NAMALWA (cell line): ENCODE measurements around the gene KRT31.
"Not testable (repeated sequence)": the region's sequence is repeated elsewhere in the genome, so short reads cannot be mapped to it uniquely, and the experiment has no call there.

Experiments
- DNase-seq: peaks from one replicate; pipeline ENCODE4 v3.0.0-alpha.2; 2015; ENCODE audit warnings: low spot score

The KRT31 gene

DNA sequence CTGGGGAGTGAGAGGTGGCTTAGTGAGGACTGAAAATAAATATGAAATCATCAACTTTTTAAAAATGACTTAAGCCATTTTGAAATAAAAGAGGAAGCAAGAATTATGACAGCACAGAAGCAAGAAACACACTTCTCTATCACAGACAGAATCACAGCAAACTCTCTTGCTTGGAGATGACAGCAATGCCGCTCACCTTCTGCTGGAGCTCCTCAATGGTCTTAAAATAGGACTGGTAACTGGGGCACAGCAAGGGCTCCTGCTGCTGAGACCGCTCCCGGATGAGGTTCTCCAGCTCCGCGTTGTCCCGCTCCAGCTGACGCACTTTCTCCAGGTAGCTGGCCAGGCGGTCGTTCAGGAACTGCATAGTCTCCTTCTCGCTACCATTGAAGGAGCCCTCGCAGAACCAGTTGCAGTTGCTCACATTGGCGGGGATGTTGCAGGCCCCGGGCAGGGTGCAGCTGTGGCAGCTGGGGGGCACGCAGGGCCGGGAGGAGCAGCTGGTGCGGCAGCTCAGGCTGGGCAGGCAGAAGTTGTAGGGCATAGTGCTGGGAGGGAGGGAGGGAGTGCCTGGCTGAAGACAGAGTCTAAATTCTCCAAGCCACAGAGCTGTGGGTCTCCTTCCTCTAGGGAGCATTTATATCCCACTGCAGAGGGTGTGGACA lies at the start of gene KRT31:
Gene KRT31 (minus strand): TSS at position 613 of the 665 bp plus-strand sequence. CDS start 69 bp downstream, at position 544.
- no peak for DNase-seq

DNA sequence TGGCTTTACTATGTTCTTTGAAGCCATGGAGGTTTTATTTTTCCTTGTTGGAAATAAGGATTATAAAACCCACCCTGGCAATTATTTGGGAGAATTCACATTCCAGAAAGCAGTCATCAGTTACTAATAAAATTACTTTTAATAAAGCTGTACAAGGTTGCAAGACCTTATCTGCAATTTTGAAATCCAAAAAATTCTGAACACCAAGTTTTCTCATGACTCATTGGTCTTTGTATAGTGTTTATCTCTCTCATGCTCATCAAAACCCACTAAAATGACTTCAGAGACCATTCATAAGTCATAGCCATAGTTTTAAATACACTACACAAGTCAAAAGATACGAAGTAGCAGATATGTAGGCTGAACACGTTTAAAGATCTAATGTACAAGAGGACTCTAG lies 49.4 kb upstream of the KRT31 start:
- no peak for DNase-seq

- DNase-seq, result no peak
Observed at GRCh38 chr17:41444640-41445039, 47.2 kb upstream of the KRT31 start.

DNA sequence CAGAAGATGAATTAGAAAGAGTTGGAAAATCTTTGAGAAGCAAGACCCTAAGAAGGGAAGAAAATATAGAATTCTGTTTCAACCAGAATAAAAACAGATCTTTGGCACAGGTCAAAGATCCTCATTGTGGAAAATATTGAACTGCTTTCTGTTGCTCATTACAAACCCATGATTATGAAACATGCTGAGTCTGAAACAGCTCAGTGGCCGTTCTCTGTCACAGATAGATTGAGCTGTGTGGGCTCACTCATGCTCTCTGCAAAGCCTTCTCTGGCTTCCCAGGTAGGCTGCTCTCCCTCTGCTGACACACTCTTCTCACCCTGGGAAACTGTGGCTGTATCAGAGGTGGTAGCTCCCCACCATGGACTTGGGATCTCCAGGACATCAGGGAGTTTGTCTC lies 46.8 kb upstream of the KRT31 start:
- DNase-seq, result no peak

DNA sequence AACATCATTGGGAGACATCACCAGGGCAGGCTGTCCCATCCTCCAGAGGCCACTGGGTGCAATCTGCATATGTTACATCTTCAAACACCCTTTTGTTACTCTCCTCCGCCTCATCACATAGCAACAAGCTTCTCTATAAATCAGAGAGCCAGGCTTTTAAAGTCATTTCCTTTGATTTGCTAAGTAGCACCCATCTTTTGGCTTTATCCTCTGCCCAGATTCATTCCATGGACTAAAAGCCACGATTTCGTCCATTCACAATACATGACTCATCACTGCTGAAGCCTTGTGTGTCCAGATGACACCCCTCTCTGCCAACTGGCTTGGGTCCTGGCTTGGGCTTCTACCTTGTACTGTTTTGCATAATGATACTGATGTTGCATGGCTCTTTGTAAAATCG lies 45.3 kb upstream of the KRT31 start:
- no peak for DNase-seq

DNA sequence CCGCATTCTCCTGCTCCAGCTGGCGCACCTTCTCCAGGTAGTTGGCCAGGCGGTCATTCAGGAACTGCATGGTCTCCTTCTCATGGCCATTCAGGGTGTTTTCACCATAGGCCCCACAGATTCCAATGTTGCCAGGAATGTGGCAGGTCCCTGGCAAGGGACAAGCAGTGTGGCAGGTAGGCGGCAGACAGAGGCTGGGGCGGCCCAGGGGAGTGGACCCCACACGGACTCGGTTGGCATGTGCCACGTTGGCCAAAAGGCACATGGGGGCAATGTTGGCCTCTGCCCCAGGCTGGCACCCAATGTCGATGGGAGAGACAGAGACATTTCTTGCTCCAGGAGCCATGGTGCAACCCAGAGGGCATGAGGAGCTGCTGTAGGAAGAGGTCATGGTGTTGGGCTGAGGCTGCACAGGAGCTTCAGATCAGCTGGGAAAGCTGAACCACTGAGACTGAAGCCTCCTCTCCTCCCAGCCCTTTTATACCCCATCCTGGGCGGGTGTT lies 43.2 kb upstream of the KRT31 start, which contains the start of gene KRT38:
Gene KRT38 (minus strand): TSS at position 453 of the 503 bp plus-strand sequence. CDS start 62 bp downstream, at position 391.
- no peak for DNase-seq

- DNase-seq, result no peak
Observed at GRCh38 chr17:41439375-41439774, 42.0 kb upstream of the KRT31 start.

DNA sequence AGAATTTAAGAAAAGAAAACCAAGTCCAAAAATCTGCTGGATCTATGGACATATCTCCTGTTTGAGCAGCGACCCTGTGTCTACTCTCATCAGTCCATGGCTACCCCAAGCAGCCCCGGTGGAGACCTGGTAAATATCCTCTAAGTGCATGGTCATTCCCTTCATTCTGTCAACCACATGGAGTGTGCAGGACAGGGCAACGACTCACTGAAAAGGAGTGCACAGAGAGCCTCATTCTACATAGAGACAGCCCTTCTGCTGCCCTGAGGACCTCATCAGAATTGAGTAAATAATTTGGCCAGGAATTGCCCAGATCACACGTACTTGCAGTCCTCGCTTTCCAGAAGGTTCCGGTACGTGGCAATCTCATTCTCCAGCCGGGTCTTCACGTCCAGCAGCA lies 40.4 kb upstream of the KRT31 start:
- no peak for DNase-seq

GRCh38 chr17:41437254-41437653 lies 39.8 kb upstream of the KRT31 start:
- DNase-seq, result no peak

DNA sequence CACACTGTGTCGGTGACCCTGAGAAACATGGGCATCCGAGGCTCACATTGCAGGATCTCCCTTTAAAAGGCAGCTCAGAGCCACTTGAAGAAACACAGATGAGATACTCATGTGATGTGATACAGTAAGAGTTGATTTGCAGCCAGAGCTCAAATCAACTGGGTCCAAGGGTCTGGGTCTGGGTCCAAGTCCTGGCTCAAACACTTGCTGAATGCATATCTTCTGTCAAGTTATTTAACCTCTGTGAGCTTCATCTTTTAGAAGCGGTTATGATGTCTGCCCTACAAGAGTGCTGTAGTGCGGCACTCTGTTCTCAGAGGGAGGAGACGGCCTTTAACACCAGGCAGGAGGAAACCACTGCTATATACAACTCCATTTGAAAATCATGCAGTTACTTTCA lies 37.0 kb upstream of the KRT31 start:
- no peak for DNase-seq

DNA sequence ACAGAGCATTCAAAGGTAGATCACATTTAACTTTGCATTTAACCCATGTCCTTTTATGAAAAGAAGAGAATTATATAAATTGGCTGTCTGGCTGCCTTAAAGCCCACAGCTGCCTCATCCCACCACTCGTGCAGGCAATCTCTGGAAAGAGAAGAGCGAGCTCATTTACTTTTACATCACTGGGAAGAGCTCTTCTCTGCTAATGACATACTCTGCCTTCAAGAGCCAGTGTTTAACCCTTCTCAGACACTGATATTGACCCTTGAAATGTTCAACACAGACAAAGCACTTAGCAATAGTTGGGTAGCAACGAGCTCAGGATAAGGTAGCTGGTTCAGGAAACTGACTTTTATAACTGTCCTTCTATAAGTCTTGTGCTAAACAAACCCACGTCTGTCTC lies 36.6 kb upstream of the KRT31 start:
- DNase-seq, result no peak

DNA sequence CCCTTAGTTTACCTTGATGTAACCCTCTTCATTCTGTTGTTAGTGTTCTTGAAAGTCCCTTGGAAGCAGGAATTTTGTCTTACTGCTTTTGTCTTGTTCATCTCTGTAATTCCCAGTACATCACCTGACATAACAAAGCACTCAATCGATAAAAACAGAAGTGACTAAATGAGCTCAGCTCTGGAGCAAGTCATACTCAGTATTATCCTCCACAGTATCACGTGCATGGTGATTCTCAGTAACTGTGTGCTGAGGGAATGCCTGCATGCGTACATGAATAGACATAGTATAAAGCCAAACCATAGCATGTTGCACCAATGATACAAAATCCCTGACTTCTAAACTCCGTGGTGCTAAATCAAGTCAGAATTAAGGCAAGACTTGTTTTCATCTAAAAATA lies 36.2 kb upstream of the KRT31 start:
- DNase-seq, result no peak

GRCh38 chr17:41430376-41430775 lies 33.0 kb upstream of the KRT31 start:
- not testable (repeated sequence) for DNase-seq

DNA sequence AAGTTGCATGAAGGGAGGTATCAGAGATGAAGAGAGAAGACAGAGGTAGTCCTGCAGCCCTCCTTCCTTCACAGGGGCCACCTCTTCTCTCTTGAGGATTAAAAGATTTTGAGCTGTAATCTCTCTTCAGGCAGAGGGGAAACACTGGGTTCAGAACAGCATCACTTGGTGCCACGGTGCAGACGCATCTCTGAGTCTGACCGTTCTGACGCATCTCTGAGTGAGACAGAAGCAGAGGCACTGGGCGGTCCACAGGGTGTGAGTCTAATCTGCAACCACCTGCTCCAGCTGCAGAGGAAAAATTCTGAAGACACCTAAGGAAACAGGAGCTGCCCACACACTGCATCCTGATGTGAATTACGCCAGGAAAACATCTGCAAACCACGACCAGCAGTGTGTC lies 32.3 kb upstream of the KRT31 start:
- no peak for DNase-seq

- no peak for DNase-seq
Observed at GRCh38 chr17:41428591-41429291, 31.3 kb upstream of the KRT31 start.

GRCh38 chr17:41424111-41424635 lies 26.8 kb upstream of the KRT31 start, which contains the start of gene KRT37:
TSS of gene KRT37 (minus strand) at chr17:41424585. CDS start at chr17:41424523, 62 bp downstream.
- no peak for DNase-seq

- not testable (repeated sequence) for DNase-seq
Observed at GRCh38 chr17:41422586-41422985, 25.2 kb upstream of the KRT31 start.

DNA sequence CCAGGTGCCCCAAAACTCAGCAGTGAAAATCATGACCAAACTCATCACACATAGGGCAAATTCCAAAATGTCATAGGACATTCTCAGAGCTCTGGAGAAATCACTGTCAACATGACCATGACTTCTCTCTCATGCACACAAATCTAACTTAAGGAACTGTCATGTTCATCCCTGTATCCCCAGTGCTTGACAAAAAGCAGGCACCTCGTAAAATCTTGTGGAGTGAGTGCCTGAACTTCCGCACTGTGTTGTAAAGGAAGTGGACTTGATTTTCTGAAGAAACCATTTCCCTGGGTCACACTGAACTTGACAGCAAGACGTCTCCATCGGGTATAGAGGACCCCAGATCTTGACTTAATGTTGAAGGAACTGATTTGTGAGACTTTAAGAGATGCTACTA lies 24.2 kb upstream of the KRT31 start:
- no peak for DNase-seq

- no peak for DNase-seq
Observed at GRCh38 chr17:41421116-41421515, 23.7 kb upstream of the KRT31 start.

- DNase-seq, result no peak
Observed at GRCh38 chr17:41420134-41420533, 22.7 kb upstream of the KRT31 start.

DNA sequence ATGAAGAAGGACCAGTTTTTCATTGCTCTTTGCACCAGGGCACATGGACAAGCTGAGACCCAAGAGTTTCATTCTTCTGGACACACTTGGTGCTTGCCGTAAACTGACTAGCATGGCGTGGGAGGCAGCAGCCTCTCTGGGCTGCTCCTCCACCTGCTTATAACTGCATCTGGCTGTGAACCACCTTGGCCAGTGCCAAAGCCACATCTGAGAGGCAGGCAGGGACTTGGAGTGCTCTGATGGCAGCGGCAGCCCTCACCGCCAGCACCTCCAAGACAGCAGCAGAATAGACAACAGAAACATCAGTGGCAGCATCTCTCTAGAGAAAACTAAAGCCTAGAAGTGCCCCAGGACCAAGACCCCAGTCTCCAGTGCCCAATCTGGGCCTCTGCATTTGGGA lies 22.3 kb upstream of the KRT31 start:
- DNase-seq, result no peak

GRCh38 chr17:41418116-41418860 lies 20.9 kb upstream of the KRT31 start:
- no peak for DNase-seq
